ENCODE results near the gene PTPRK.

Gene PTPRK

GRCh38 chr6:128057541-128057940 is 462.9 kb downstream of the PTPRK start:
- TF ChIP-seq, protein P1, sequence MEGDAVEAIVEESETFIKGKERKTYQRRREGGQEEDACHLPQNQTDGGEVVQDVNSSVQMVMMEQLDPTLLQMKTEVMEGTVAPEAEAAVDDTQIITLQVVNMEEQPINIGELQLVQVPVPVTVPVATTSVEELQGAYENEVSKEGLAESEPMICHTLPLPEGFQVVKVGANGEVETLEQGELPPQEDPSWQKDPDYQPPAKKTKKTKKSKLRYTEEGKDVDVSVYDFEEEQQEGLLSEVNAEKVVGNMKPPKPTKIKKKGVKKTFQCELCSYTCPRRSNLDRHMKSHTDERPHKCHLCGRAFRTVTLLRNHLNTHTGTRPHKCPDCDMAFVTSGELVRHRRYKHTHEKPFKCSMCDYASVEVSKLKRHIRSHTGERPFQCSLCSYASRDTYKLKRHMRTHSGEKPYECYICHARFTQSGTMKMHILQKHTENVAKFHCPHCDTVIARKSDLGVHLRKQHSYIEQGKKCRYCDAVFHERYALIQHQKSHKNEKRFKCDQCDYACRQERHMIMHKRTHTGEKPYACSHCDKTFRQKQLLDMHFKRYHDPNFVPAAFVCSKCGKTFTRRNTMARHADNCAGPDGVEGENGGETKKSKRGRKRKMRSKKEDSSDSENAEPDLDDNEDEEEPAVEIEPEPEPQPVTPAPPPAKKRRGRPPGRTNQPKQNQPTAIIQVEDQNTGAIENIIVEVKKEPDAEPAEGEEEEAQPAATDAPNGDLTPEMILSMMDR (IDR thresholded peaks at IDR 0.05; ENCODE audit: low read depth, low read length) = no peak
- H3K4me3 ChIP-seq (replicated peaks in 1 of 2; ENCODE audit: low read depth in 2 of 2, low read length in 2 of 2) = no peak overlapping the region
- peak in 1 of 2 donors; percentile 46 for DNase-seq (ENCODE audit: low read depth in 2 of 2)

- TF ChIP-seq, protein P1 (IDR thresholded peaks at IDR 0.05; ENCODE audit: low read depth, low read length) = no peak
- DNase-seq (ENCODE audit: low read depth in 2 of 2) = no peak
- no peak overlapping the region for H3K4me3 ChIP-seq (replicated peaks in 1 of 2; ENCODE audit: low read depth in 2 of 2, low read length in 2 of 2)
These were observed 467.3 kb downstream of the PTPRK start for GRCh38 chr6:128053109-128053508.

DNA sequence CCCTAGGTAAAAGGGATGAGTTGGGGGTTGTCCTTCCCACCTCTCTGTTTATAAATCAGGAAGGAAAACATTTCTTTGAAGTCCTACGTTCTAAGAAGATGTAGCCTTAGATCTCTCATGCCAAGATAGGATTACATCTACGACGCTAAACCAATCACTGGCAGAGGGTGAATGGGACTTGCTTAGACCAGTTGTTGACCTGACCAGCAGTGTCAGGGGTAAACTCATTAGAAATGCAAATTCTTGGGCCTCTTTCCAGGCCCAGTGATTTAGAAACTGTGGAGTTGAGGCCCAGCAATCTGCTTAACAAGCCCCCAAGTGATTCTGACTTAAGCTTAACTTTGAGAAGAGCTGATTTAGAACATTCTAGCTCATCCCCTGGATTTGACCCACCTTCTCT is 472.4 kb downstream of the PTPRK start:
- TF ChIP-seq, protein P1 (IDR thresholded peaks at IDR 0.05; ENCODE audit: low read depth, low read length) = no peak
- H3K4me3 ChIP-seq (replicated peaks in 1 of 2; ENCODE audit: low read depth in 2 of 2, low read length in 2 of 2) = no peak overlapping the region
- DNase-seq (ENCODE audit: low read depth in 2 of 2) = no peak

GRCh38 chr6:128046033-128046432 is 474.4 kb downstream of the PTPRK start:
- TF ChIP-seq, protein P1 (IDR thresholded peaks at IDR 0.05; ENCODE audit: low read depth, low read length) = no peak
- H3K4me3 ChIP-seq (replicated peaks in 1 of 2; ENCODE audit: low read depth in 2 of 2, low read length in 2 of 2) = no peak overlapping the region
- DNase-seq (ENCODE audit: low read depth in 2 of 2) = no peak

DNA sequence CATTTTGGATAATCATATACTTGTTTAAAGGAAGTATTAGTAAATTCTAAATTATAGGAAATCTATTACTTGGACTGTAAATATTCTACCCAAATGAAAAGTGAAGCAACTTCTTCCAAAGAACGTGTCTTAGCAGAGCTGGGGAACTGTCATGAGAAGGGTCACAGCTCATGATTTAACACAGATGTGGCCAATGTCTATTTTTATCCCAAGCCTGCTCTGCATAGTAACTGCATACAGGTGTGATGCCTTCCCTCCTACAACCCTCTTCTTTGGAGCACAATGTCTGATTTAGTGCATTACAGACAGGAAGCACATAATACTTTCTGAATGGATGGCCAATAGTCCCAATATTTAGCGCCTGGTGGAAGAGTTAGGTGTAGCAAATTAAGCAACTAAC is 480.9 kb downstream of the PTPRK start:
- TF ChIP-seq, protein P1 (IDR thresholded peaks at IDR 0.05; ENCODE audit: low read depth, low read length) = no peak
- no peak for DNase-seq (ENCODE audit: low read depth in 2 of 2)

GRCh38 chr6:128036808-128037570 is 483.4 kb downstream of the PTPRK start:
- H3K4me3 ChIP-seq (replicated peaks in 1 of 2; ENCODE audit: low read depth in 2 of 2, low read length in 2 of 2) = no peak overlapping the region
- DNase-seq (ENCODE audit: low read depth in 2 of 2) = peak; percentile 12 to 36
- TF ChIP-seq, protein P1 (IDR thresholded peaks at IDR 0.05; ENCODE audit: low read depth, low read length) = no peak

More for the DNA sequence above, 480.9 kb downstream of the PTPRK start:
- no peak overlapping the region for H3K4me3 ChIP-seq (replicated peaks in 1 of 2; ENCODE audit: low read depth in 2 of 2, low read length in 2 of 2)

Measured in cardiac fibroblast (primary cell).